AG08396 (cell line): ENCODE results near the gene EMC8.
"Not testable (repeated sequence)": the region's sequence is repeated elsewhere in the genome, so short reads cannot be mapped to it uniquely, and the experiment has no call there.

ENCODE experiments used
- DNase-seq: peaks from one replicate; pipeline ENCODE4 v3.0.0; 2012; ENCODE audit warnings: low spot score, mixed read lengths

EMC8 gene

GRCh38 chr16:85799497-85800320 lies at the start of gene EMC8, which contains the start of gene COX4I1:
TSS of gene EMC8 (minus strand) at chr16:85799544. CDS start at chr16:85799295, 249 bp downstream.
TSS of gene COX4I1 (plus strand) at chr16:85799695. CDS start at chr16:85801206, 1,511 bp downstream.
- peak; percentile 97 for DNase-seq

- DNase-seq, result no peak
These were observed 49.6 kb upstream of the EMC8 start for GRCh38 chr16:85848986-85849385.

DNA sequence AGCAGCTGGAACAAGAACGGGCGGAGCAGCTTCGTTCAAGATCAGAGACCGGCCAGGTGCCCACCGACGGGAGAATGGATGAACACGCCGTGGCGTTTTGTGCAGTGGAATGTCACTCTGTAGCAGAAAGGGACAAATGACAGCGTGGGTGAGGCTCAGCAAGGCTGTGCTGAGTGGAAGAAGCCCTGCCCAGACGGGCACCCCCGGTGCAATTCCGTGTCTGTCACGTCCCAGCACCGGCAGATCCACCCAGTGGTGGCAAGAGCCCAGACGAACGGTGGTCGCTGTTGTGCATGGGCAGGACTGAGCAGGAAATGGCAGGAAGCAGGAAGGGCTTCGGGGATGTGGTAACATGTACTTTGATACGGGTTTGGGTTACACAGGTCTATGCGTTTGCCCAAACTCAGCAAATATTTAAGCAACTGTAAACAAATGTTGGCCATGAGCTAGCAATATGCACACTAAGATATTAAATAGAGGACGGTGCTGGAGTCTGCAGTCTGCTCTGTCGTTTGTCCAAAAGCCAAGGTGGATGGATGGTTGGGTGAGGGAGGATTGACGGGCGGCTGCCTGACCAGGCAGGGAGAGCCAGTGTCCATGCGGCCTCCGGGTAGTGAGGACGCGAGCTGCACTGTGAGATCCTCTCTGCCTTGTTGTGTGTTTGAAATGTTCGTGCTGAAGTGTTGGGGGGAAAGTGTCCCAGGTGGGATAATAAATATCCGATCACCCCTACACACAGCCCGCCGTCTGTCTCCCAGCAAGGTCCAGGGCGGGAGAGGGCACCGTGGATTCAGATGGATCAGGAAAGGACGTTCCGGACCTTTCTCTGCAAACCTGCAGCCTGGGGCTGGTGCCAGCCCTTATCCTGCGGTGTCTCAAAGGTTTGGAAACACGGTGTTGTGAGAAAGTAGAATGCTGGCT lies 48.6 kb upstream of the EMC8 start:
- no peak for DNase-seq

DNA sequence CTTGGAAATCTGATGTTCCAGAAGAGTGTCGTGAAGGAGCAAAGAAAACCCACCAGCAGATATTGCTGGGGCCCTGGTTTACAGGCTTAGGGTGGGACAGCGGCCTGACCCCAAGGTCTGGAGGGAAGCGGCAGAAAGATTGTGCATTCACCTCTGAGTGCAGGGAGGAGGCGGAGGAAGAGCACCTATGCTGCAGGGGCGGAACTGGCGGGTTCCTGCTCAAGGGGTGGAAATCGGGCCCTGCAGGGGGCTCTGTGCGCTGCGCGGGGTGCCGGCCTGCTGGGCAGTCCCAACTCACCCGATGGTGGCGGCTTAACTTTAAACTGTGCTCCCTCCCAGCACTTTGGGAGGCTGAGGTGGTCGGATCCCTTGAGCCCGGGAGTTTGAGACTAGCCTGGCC lies 47.7 kb upstream of the EMC8 start:
- no peak for DNase-seq

DNA sequence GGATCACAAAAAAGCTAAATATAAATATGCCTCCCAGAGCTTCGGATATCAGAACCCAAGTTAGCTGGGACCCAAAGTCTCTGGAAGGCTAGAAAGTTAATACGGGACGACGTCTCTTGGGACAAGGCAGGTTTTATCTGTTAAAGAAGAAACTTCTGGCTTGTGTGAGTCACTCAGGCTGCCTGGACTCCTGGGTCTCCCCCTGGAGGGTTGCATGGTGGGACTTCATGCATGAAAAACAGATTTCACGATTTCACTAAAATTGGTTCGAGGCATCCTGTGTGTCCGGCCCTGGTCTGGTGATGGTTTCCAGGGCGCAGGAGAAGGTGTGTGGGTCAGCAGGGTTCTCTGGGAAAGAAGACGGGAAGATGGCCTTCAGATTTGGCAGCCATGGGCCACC lies 47.1 kb upstream of the EMC8 start:
- DNase-seq, result no peak

DNA sequence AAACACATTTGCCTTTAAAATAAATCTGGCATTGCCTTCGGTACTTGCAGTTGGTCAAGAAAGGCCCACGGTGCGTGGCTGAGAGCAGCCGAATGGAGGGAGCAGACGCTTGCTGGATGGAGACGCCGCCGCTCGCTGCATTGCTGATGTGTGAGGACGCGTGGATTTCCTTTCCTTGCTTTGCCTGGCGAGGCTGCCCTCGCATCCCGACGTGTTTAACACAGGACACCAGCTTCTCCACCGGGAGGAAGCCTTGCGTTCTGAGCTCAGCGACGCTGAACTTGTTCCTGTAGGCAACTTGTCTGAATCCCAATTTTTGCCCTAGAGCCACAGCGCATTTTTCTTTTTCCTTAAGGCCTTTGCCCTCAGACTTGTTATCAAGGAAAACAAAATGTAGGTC lies 45.9 kb upstream of the EMC8 start:
- no peak for DNase-seq

DNA sequence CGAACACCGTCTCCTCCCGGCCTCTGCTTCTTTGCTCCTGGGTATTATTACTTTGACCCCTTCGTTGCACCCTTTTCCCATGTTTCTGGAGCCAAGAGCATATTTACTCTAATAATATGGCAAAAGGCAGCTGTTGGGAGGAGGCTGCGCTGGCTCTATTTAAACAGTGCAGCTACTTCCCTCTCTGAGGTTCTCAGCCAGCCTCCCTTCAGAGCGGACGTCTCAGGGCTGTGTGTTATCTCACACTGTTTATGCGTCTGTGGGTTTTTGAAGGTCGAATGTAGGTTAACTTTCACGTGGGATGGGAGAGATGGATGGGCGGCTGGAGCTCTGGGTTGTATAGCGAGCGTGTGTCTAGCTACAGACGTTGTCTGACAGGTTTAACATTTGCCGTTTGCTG lies 45.4 kb upstream of the EMC8 start:
- no peak for DNase-seq

DNA sequence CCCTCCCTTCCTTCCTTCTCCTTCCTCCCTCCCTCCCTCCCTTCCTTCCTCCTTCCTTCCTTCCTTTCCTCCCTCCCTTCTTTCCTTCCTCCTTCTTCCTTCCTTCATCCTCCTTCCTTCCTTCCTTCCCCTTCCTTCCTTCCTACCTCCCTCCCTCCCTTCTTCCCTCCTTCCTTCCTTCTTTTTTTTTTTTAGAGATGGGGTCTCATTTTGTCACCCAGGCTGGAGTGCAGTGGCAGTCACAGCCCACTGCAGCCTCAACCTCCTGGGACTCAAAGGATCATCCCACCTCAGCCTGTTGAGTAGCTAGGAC lies 44.8 kb upstream of the EMC8 start:
- DNase-seq, result no peak

DNA sequence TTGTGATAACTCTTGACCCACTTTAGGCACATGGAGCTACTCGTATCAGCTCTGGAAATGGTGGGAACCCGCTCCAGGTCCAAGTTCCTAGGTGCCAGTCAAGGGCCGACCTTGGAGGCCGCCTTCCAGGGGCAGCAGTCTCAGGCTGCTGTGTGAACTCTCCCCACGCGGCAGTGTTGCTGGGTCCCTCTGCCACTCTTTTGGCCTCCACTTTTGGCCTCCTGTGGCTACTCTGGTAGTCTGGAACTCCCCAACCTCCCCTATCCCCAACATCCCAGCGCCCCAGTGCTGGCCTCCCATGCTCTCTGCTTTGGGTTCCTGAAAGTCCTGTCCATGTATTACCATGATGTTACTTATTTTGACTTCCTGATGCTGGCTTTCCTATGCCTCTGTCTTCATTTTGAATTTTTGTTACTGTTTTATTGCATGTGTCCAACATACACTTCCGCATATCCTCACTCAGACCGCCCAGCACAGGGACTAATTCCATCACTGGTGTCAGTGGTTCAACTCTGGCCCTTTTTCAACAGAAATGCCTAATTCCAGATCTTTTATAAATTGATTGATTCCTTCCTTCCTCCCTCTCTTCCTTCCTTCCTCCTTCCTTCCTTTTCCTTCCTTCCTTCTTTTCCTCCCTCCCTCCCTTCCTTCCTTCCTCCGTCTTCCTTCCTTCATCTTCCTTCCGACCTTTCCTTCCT lies 44.3 kb upstream of the EMC8 start:
- DNase-seq, result no peak

GRCh38 chr16:85842848-85843247 lies 43.5 kb upstream of the EMC8 start:
- DNase-seq, result no peak

DNA sequence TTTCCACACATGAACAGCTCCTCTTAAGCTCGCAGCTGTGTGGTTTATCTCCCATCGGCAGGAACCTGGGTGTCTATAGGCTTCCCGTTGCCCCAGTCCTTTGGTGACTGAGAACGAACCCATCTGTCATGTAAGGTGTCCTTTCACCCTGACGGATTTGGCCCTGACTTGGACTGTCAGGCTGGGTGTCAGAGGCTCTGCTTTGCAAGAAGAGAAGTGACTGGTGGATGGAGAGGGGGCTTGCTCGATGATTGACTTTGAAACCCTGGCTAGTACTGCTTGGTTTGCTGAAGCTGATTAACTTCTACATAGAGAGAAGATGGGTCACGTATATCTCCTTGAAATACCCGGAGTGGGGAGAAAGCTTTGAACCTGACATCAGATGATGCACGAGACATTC lies 43.1 kb upstream of the EMC8 start:
- no peak for DNase-seq

DNA sequence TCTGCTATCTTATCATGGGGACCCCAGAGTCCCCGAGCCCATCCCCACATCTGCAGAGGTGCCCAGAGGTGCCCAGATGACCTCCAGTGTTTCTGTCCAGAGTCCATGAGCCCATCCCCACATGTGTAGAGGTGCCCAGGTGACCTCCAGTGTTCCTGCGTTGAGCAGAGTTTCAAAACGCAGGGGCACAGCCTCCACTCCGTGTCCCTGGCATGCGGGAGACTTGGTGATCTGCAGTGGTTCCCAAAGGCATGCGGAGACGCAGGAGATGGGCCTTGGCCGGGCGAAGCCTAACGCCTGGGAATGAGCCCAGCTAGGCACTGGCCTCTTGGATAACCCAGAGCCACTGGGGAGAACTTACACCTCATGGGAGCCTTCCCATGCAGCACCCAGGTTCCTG lies 41.5 kb upstream of the EMC8 start:
- DNase-seq, result no peak

DNA sequence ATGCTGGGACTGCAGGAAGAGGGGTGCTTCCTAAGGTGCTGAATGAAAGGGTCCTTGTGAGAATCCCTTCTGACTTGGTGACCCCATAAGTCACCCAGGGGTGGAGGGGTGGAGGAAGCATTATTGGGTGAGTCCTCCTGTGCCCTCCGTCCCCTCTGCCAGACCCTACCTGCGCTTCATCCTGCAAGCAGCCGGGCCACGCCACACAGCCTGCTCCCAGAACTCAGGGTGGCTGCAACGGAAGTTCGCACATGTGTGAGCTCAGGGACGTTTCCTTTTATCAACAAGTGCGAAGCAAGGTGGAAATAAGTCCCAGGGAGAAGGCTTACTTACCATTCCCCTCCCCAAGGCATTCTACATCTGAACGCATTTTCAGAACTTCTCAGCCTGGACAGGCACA lies 41.1 kb upstream of the EMC8 start:
- no peak for DNase-seq

- no peak for DNase-seq
These were observed 40.4 kb upstream of the EMC8 start for GRCh38 chr16:85839681-85840240.

DNA sequence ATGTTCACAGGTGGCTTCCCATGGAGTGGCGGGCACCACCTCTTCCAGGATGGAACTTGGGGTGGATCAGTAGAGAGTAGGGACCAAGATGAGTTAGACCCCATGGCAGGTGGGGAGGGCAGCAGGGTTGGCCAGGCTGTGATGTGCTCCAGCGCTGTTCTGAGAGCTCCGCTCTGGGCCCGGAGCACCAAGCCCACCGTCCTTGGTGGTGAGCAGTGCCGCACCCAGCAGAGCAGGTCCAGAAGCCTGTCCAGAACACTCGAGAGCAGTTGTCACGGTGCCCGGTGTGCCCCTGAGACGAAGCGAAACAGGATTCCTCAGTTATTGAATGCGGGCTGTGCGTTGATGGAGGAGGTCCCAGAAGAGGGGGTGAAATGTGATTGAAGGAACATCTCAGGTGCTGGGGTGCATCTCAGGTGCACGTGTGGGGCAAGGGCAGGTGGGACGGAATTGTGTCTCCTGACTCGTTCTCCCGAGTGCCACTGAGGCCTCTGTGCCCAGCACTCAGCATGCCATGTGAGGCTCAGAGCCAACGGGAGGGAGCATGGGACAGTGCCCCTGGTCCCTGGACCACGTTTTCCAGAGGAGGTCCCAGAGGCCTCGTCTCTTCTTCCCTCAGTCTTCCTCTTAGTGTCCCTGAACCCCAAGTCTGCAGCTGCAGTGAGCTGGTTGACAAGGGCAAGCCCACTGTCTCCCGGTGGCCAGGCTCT lies 39.7 kb upstream of the EMC8 start:
- DNase-seq, result no peak

GRCh38 chr16:85838381-85838780 lies 39.0 kb upstream of the EMC8 start:
- no peak for DNase-seq

DNA sequence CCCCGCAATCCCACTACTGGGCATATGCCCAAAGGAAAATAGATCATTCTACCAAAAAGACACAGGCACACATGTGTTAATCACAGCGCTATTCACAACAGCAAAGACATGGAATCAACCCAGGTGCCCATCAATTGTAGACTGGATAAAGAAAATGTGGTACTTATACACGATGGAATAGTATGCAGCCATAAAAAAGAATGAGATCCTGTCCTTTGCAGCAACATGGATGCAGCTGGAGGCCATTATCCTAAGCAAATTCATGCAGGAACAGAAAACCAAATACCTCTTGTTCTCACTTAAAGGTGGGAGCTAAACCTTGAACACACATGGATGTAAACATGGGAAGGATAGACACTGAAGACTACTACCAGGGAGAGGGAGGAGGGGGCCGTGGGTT lies 38.3 kb upstream of the EMC8 start:
- not testable (repeated sequence) for DNase-seq

GRCh38 chr16:85836706-85837582 lies 37.6 kb upstream of the EMC8 start:
- DNase-seq, result no peak

DNA sequence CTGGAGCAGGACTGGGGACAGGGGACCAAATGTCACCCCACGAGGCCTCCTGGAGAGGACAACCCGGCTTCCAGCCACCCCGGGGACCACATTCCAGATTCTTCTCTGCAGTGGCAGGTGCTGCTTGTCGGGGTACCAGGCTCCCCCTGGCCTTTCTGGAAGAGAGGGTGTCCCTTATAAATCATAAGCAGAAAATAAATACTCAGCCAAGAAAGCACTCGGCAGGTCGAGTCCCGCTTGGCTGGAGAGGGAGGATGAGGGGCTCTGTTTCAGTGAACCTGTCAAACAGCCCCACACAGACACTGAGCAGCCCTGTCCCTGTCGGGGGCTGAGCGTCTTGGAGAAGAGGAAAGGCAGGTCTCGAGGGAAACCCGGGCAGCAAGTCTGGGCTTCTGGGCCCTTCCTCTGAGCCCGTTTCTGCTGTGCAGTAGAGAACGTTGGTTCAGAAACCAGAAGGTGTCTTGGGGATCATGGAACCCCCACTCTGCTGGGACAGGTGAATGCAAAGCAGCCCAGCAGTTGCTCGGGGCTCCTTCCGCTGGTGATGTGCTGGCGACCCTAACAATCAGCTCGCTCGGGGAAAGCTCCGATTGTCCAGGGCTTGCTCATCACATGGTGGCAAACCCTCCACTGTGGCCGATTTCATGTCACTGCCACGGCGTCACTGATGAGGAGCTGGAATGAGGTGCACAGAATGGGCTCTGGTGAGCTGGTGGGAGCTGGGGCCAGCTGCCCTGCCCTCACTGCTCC lies 36.8 kb upstream of the EMC8 start:
- DNase-seq, result no peak

GRCh38 chr16:85835227-85835751 lies 35.9 kb upstream of the EMC8 start:
- no peak for DNase-seq
